ENCODE data around the gene PTPRCAP. TPM values are rescaled to one million over a fixed set of nuclear protein-coding genes. Genes with fewer than 3 reads are reported as not detected.
A peak's percentile ranks its signal among the peaks of the same experiment; 100 is the strongest.

The PTPRCAP gene
- polyA plus RNA-seq, 1 of the 3 experiments (the other 2 are of a cell fraction): 1.4 TPM

GRCh38 chr11:67468056-67468455 lies 30.6 kb upstream of the PTPRCAP start:
- peak overlapping the region; percentile 98 for H3K4me2 ChIP-seq
- ChIA-PET CTCF (interaction anchor here (0.8 to 3.4 kb wide), 9 partner anchors 8 to 122 kb away, joined by 3 to 32 read pairs (median 4); partner anchors contain the start of gene PPP1CA), POLR2A (interaction anchor here (0.6 to 2.9 kb wide), 5 partner anchors 18 to 243 kb away, joined by 3 to 13 read pairs (median 5); partner anchors contain the start of genes PPP1CA, RAD9A and RPS6KB2)
- TF ChIP-seq FOXM1 (IDR thresholded peaks at IDR 0.05; ENCODE audit: low read depth) (no peak), POLR2AphosphoS5 (IDR thresholded peaks at IDR 0.05; ENCODE audit: low read depth, low read length) (no peak), TAF1 (IDR thresholded peaks at IDR 0.05; ENCODE audit: borderline replicate concordance, low read depth, low read length) (no peak), GATA2 (CRISPR knock-in tag; IDR thresholded peaks at IDR 0.05) (no peak), ELF1 (IDR thresholded peaks at IDR 0.05) (no peak), RCOR1 (IDR thresholded peaks at IDR 0.05; ENCODE audit: low read length) (no peak), GABPA (IDR thresholded peaks at IDR 0.05; ENCODE audit: low read depth) (no peak), TEAD4 (IDR thresholded peaks at IDR 0.05; ENCODE audit: borderline replicate concordance, insufficient read depth) (no peak)
- no peaks in the 10 kb centered on the region for H3K9me3 ChIP-seq
- peak overlapping the region; percentile 73 to 90 for H3K4me3 ChIP-seq (ENCODE audit: low read depth in 2 of 2, low read length in 1 of 2)
- H3K27me3 ChIP-seq (ENCODE audit: insufficient read depth): no peaks in the 10 kb centered on the region
- WGBS (ENCODE audit: low lambda C conversion rate): 30% methylated on average over 4 of the region's 5 CpGs
- peak overlapping the region; percentile 56 to 58; a peak in 2 of 4 replicates for H3K27ac ChIP-seq (ENCODE audit: low read depth in 2 of 2, low read length in 1 of 2)
- peak overlapping the region; percentile 63; the same call in 1 of the 2 replicates for H2AFZ ChIP-seq (ENCODE audit: low read depth)
- no peaks in the 10 kb centered on the region for H3K9me2 ChIP-seq
- no peaks in the 10 kb centered on the region for H4K20me1 ChIP-seq (ENCODE audit: insufficient read depth)
- H3K36me3 ChIP-seq (replicated peaks in 1 of 2; ENCODE audit: control insufficient read depth in 1 of 2, insufficient read depth in 2 of 2, low read length in 1 of 2): no peaks in the 10 kb centered on the region
- peak overlapping the region; percentile 87 for H3K9ac ChIP-seq
- H3K79me2 ChIP-seq (ENCODE audit: insufficient read depth): peaks cover 7% of the 10 kb centered on the region; the same call in 1 of the 2 replicates
- peaks cover 9 to 35% of the 10 kb centered on the region in 2 experiments; a peak in 2 of 4 replicates for H3K4me1 ChIP-seq (ENCODE audit: control insufficient read depth in 1 of 2, insufficient read depth in 2 of 2, low read depth in 1 of 2, low read length in 1 of 2)
- H3F3A ChIP-seq (replicated peaks; ENCODE audit: insufficient read depth): peaks cover 10% of the 10 kb centered on the region
- DNase-seq: peak; percentile 19

- CTCF ChIA-PET: interaction anchor here (0.5 to 3.4 kb wide), 4 partner anchors 38 to 122 kb away, joined by 3 to 32 read pairs (median 3); partner anchors contain the start of genes PITPNM1 and PPP1CA
- 86% methylated on average over 10 of the region's 11 CpGs for WGBS (ENCODE audit: low lambda C conversion rate)
- peak overlapping the region; percentile 98; the same call in 1 of the 2 replicates for H3K4me2 ChIP-seq
These were observed 29.7 kb upstream of the PTPRCAP start for GRCh38 chr11:67466962-67467771.

More at GRCh38 chr11:67466962-67467771, 29.7 kb upstream of the PTPRCAP start:
- no peak overlapping the region for H2AFZ ChIP-seq (ENCODE audit: low read depth)
- H3K9ac ChIP-seq: no peak overlapping the region
- no peak overlapping the region for H3K4me3 ChIP-seq (ENCODE audit: low read depth in 2 of 2, low read length in 1 of 2)
- H3K4me1 ChIP-seq (ENCODE audit: control insufficient read depth in 1 of 2, insufficient read depth in 2 of 2, low read depth in 1 of 2, low read length in 1 of 2): peaks cover 9 to 35% of the 10 kb centered on the region in 2 experiments; a peak in 2 of 4 replicates
- H3K36me3 ChIP-seq (replicated peaks in 1 of 2; ENCODE audit: control insufficient read depth in 1 of 2, insufficient read depth in 2 of 2, low read length in 1 of 2): no peaks in the 10 kb centered on the region
- H4K20me1 ChIP-seq (ENCODE audit: insufficient read depth): no peaks in the 10 kb centered on the region
- no peaks in the 10 kb centered on the region for H3K27me3 ChIP-seq (ENCODE audit: insufficient read depth)
- H3K9me2 ChIP-seq: no peaks in the 10 kb centered on the region
- DNase-seq: no peak
- TF ChIP-seq MEF2A (IDR thresholded peaks at IDR 0.05; ENCODE audit: borderline replicate concordance, low read depth) (no peak), EZH2phosphoT487 (IDR thresholded peaks at IDR 0.05; ENCODE audit: borderline replicate concordance, low read depth) (no peak), SMC3 (IDR thresholded peaks at IDR 0.05; ENCODE audit: low read depth, low read length) (no peak), RAD21 (IDR thresholded peaks at IDR 0.05; ENCODE audit: low read length) (no peak), CHD2 (IDR thresholded peaks at IDR 0.05; ENCODE audit: low read length, partially characterized antibody) (no peak), GABPA (IDR thresholded peaks at IDR 0.05; ENCODE audit: low read depth) (no peak), USF2 (IDR thresholded peaks at IDR 0.05; ENCODE audit: borderline replicate concordance, low read depth, low read length) (no peak), EP300 (IDR thresholded peaks at IDR 0.05; ENCODE audit: borderline replicate concordance in 1 of 2, low read depth in 1 of 2, low read length in 1 of 2) (no peak), GATA2 (CRISPR knock-in tag; IDR thresholded peaks at IDR 0.05) (no peak), POLR2AphosphoS5 (IDR thresholded peaks at IDR 0.05; ENCODE audit: low read depth, low read length) (no peak), JUND (IDR thresholded peaks at IDR 0.05) (no peak), RFX5 (IDR thresholded peaks at IDR 0.05; ENCODE audit: low read length) (no peak), NFIC (IDR thresholded peaks at IDR 0.05; ENCODE audit: borderline replicate concordance) (no peak), TCF12 (IDR thresholded peaks at IDR 0.05) (no peak), SIN3A (IDR thresholded peaks at IDR 0.05; ENCODE audit: borderline replicate concordance, low read depth, low read length) (no peak), TAF1 (IDR thresholded peaks at IDR 0.05; ENCODE audit: borderline replicate concordance, low read depth, low read length) (no peak), FOXM1 (IDR thresholded peaks at IDR 0.05; ENCODE audit: low read depth) (no peak)
- POLR2A ChIA-PET: interaction anchor here (1.1 to 2.9 kb wide), 3 partner anchors 17 to 75 kb away, joined by 5 to 13 read pairs (median 6); partner anchors contain the start of genes PPP1CA and RAD9A
- H3K9me3 ChIP-seq: no peaks in the 10 kb centered on the region
- H3K27ac ChIP-seq (ENCODE audit: low read depth in 2 of 2, low read length in 1 of 2): no peak overlapping the region; a peak in 1 of 4 replicates
- H3K79me2 ChIP-seq (ENCODE audit: insufficient read depth): peaks cover 7% of the 10 kb centered on the region; the same call in 1 of the 2 replicates
- H3F3A ChIP-seq (replicated peaks; ENCODE audit: insufficient read depth): peaks cover 10% of the 10 kb centered on the region
